ENCODE measurements around the gene MBNL3. TPM values are rescaled to one million over a fixed set of nuclear protein-coding genes. Genes with fewer than 3 reads are reported as not detected.

Gene MBNL3
- total RNA-seq, 1 experiment from 2014 or later, result 4.0 TPM

DNA sequence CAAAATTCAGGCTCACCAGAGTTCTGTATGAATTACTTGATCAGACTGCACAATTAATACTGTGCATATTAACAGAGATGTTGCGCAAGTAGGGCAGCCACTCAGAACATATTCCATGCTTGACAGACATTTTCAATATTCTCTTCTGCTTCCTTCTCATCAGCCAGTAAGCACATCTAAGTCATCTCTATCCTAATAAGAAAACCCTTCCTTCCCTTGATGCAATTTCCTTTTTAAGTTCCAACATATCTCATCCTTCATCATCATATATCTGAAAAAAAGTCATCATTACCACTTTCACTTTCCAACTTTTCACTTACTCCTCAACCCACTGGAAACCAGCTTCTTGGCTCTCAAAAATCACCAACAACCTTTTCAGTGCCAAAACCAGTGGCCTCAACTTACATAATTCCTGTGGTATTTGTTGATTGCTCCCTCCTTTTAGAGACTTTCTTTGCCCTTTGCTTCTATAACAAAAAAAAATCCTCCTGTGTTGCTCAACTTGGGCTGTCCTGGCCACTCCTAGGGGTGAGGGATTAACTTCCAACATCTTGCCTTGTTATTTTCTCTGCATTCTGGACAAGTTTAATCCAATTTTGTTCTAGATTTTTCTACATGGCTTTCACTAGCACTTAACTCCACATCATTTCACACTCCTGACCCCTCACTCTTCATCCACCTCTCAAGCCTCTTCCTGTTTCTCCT is 14.1 kb downstream of the MBNL3 start (continued):
- TF ChIP-seq MXD4 (CRISPR knock-in tag; IDR thresholded peaks at IDR 0.05; ENCODE audit: borderline replicate concordance), result no peak
- TF ChIP-seq FOXP1 (CRISPR knock-in tag; IDR thresholded peaks at IDR 0.05; ENCODE audit: borderline replicate concordance), result no peak
- no peak for TF ChIP-seq OVOL2 (CRISPR knock-in tag; IDR thresholded peaks at IDR 0.05; ENCODE audit: borderline replicate concordance)
- no peak for TF ChIP-seq CREM (CRISPR knock-in tag; IDR thresholded peaks at IDR 0.05)
- TF ChIP-seq CREB1 (CRISPR knock-in tag; IDR thresholded peaks at IDR 0.05), result no peak
- no peak for TF ChIP-seq ZNF317 (CRISPR knock-in tag; IDR thresholded peaks at IDR 0.05; ENCODE audit: borderline replicate concordance, low read depth)

DNA sequence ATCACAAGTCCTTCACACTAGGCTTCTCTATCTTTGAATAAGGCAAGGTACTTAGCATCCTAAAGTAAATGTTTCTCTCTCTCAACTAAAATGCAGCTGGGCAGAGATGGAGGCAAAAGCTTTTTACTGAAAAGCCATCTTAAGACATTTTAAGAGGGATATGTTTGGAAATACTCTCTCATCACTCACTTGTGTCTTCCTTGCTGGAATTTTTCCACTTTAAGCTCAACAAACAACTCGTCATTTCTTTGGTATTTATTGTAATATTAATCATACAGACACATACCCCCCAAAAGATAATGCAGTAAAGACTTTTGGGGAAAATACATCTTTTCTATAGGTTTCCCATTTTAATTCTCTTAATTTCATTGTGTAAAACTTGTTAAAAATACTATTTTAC is 16.4 kb downstream of the MBNL3 start:
- Mint-ChIP-seq H3K4me3 (no peak overlapping the region), H3K9me3 (no peaks in the 10 kb centered on the region), H3K27me3 (ENCODE audit: low read depth) (no peaks in the 10 kb centered on the region), H3K36me3 (no peaks in the 10 kb centered on the region), H3K27ac (no peak overlapping the region), H3K4me1 (peaks cover 23% of the 10 kb centered on the region)
- no peak for TF ChIP-seq TP53 (CRISPR knock-in tag; IDR thresholded peaks at IDR 0.05)
- TF ChIP-seq SMAD3 (CRISPR knock-in tag; IDR thresholded peaks at IDR 0.05; ENCODE audit: borderline replicate concordance), result no peak
- ChIA-PET POLR2A (no interaction called here), CTCF (interaction anchor here (1.0 kb wide), 1 partner anchor 10 kb away, joined by 3 read pairs; no protein-coding TSS in a partner anchor)
- DNase-seq (ENCODE audit: low spot score) (no peak), ATAC-seq (no peak)

DNA sequence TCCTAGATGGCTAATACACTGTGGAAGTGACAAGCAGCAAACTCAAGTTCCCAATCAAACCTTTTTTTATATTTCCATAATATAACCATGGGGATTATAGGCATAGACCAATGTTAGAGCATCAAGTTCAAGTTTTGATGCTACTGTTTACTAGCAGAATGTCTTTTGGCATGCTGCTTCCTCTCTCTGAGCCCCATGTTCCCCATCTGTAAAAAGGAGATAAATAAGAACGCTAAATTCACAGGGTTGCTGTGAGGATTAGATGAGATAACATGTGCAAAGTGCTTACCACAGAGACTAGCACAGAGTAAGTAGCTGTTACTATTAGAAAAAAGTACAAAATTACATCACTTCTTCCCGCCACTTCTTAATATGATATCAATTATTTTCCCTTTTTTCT is 18.0 kb downstream of the MBNL3 start:
- TF ChIP-seq JUN (CRISPR knock-in tag; IDR thresholded peaks at IDR 0.05), result no peak
- TF ChIP-seq, protein P1, sequence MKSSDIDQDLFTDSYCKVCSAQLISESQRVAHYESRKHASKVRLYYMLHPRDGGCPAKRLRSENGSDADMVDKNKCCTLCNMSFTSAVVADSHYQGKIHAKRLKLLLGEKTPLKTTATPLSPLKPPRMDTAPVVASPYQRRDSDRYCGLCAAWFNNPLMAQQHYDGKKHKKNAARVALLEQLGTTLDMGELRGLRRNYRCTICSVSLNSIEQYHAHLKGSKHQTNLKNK (CRISPR knock-in tag; IDR thresholded peaks at IDR 0.05), result no peak
- no peak for TF ChIP-seq GABPB1 (CRISPR knock-in tag; IDR thresholded peaks at IDR 0.05)
- TF ChIP-seq, protein P2, sequence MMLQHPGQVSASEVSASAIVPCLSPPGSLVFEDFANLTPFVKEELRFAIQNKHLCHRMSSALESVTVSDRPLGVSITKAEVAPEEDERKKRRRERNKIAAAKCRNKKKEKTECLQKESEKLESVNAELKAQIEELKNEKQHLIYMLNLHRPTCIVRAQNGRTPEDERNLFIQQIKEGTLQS (CRISPR knock-in tag; conservative IDR thresholded peaks at IDR 0.05), result no peak
- TF ChIP-seq, protein P3, sequence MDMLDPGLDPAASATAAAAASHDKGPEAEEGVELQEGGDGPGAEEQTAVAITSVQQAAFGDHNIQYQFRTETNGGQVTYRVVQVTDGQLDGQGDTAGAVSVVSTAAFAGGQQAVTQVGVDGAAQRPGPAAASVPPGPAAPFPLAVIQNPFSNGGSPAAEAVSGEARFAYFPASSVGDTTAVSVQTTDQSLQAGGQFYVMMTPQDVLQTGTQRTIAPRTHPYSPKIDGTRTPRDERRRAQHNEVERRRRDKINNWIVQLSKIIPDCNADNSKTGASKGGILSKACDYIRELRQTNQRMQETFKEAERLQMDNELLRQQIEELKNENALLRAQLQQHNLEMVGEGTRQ (CRISPR knock-in tag; IDR thresholded peaks at IDR 0.05), result no peak
- TF ChIP-seq, protein P4, sequence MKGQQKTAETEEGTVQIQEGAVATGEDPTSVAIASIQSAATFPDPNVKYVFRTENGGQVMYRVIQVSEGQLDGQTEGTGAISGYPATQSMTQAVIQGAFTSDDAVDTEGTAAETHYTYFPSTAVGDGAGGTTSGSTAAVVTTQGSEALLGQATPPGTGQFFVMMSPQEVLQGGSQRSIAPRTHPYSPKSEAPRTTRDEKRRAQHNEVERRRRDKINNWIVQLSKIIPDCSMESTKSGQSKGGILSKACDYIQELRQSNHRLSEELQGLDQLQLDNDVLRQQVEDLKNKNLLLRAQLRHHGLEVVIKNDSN (CRISPR knock-in tag; IDR thresholded peaks at IDR 0.05), result no peak
- TF ChIP-seq SP1 (CRISPR knock-in tag; conservative IDR thresholded peaks at IDR 0.05), result no peak
- TF ChIP-seq NR2C2 (CRISPR knock-in tag; IDR thresholded peaks at IDR 0.05), result no peak
- TF ChIP-seq ZNF138 (CRISPR knock-in tag; conservative IDR thresholded peaks at IDR 0.05), result no peak
- TF ChIP-seq, protein P5, sequence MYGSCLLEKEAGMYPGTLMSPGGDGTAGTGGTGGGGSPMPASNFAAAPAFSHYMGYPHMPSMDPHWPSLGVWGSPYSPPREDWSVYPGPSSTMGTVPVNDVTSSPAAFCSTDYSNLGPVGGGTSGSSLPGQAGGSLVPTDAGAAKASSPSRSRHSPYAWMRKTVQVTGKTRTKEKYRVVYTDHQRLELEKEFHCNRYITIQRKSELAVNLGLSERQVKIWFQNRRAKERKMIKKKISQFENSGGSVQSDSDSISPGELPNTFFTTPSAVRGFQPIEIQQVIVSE (CRISPR knock-in tag; IDR thresholded peaks at IDR 0.05; ENCODE audit: borderline replicate concordance), result no peak
- TF ChIP-seq ZBTB21 (CRISPR knock-in tag; IDR thresholded peaks at IDR 0.05; ENCODE audit: borderline replicate concordance), result no peak
- TF ChIP-seq, protein P6, sequence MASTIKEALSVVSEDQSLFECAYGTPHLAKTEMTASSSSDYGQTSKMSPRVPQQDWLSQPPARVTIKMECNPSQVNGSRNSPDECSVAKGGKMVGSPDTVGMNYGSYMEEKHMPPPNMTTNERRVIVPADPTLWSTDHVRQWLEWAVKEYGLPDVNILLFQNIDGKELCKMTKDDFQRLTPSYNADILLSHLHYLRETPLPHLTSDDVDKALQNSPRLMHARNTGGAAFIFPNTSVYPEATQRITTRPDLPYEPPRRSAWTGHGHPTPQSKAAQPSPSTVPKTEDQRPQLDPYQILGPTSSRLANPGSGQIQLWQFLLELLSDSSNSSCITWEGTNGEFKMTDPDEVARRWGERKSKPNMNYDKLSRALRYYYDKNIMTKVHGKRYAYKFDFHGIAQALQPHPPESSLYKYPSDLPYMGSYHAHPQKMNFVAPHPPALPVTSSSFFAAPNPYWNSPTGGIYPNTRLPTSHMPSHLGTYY (CRISPR knock-in tag; IDR thresholded peaks at IDR 0.05), result no peak
- no peak for TF ChIP-seq SMAD4 (CRISPR knock-in tag; IDR thresholded peaks at IDR 0.05)
- TF ChIP-seq RORB (CRISPR knock-in tag; IDR thresholded peaks at IDR 0.05), result no peak
- TF ChIP-seq CREM (CRISPR knock-in tag; IDR thresholded peaks at IDR 0.05), result no peak
- TF ChIP-seq, protein P7, sequence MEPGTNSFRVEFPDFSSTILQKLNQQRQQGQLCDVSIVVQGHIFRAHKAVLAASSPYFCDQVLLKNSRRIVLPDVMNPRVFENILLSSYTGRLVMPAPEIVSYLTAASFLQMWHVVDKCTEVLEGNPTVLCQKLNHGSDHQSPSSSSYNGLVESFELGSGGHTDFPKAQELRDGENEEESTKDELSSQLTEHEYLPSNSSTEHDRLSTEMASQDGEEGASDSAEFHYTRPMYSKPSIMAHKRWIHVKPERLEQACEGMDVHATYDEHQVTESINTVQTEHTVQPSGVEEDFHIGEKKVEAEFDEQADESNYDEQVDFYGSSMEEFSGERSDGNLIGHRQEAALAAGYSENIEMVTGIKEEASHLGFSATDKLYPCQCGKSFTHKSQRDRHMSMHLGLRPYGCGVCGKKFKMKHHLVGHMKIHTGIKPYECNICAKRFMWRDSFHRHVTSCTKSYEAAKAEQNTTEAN (CRISPR knock-in tag; IDR thresholded peaks at IDR 0.05), result no peak
- TF ChIP-seq NR1H2 (CRISPR knock-in tag; IDR thresholded peaks at IDR 0.05), result no peak
- Mint-ChIP-seq H3K4me1 (peaks cover 12% of the 10 kb centered on the region), H3K27me3 (ENCODE audit: low read depth) (no peaks in the 10 kb centered on the region), H3K27ac (no peak overlapping the region), H3K9me3 (no peaks in the 10 kb centered on the region), H3K36me3 (no peaks in the 10 kb centered on the region), H3K4me3 (no peak overlapping the region)
- POLR2A ChIA-PET, result no interaction called here
- CTCF ChIA-PET, result no interaction called here
- no peak for DNase-seq (ENCODE audit: low spot score)
- ATAC-seq, result no peak
